Osteoblast (primary cell): ENCODE data around the gene CORO2B. TPM values are rescaled to one million over a fixed set of nuclear protein-coding genes. Genes with fewer than 3 reads are reported as not detected.
A peak's percentile ranks its signal among the peaks of the same experiment; 100 is the strongest.

ENCODE experiments used
- DNase-seq: peaks from one replicate; pipeline ENCODE4 v3.0.0; 2011; ENCODE audit warnings: low spot score, mixed read lengths; ENCODE audit not compliant: insufficient read length; ENCODE audit errors: missing footprints
- H2AFZ ChIP-seq: 2 replicates; pipeline ENCODE4 v1.6.0; 2011; ENCODE audit warnings: mild to moderate bottlenecking, low read length
- H3K27ac ChIP-seq: 2 replicates; pipeline ENCODE4 v1.5.1; 2011; ENCODE audit warnings: mild to moderate bottlenecking, low read depth, low read length, moderate library complexity
- H3K27me3 ChIP-seq: 2 replicates; pipeline ENCODE4 v1.6.0; 2012; ENCODE audit warnings: mild to moderate bottlenecking, control low read depth, inconsistent platforms, low read length, moderate library complexity; ENCODE audit not compliant: insufficient read depth
- H3K36me3 ChIP-seq: 2 replicates; pipeline ENCODE4 v1.5.1; 2011; ENCODE audit warnings: mild to moderate bottlenecking, low read length, control low read depth, moderate library complexity; ENCODE audit not compliant: insufficient read depth
- H3K4me1 ChIP-seq: 2 replicates; pipeline ENCODE4 v1.5.1; 2011; ENCODE audit warnings: mild to moderate bottlenecking, low read length, control low read depth, moderate library complexity; ENCODE audit not compliant: insufficient read depth
- H3K4me2 ChIP-seq: 2 replicates; pipeline ENCODE4 v1.6.0; 2011; ENCODE audit warnings: mild to moderate bottlenecking, low read length; ENCODE audit not compliant: insufficient read depth
- H3K4me3 ChIP-seq: fragments of 200-600 bp; sonication (generic); 3 replicates; pipeline ENCODE4 v1.5.1; 2012; ENCODE audit warnings: mild to moderate bottlenecking, low read length, inconsistent platforms; ENCODE audit not compliant: insufficient read depth
- H3K79me2 ChIP-seq: 2 replicates; pipeline ENCODE4 v1.6.0; 2012; ENCODE audit warnings: mild to moderate bottlenecking, low read length, control low read depth, inconsistent platforms; ENCODE audit not compliant: insufficient read depth
- H3K9me3 ChIP-seq: 2 replicates; pipeline ENCODE4 v1.5.1; 2011; ENCODE audit warnings: low read depth, low read length, control low read depth
- H4K20me1 ChIP-seq: 2 replicates; pipeline ENCODE4 v1.6.0; 2012; ENCODE audit warnings: mild to moderate bottlenecking, low read length, control low read depth; ENCODE audit not compliant: insufficient read depth
- CTCF ChIP-seq: IDR thresholded peaks from 2 replicates; pipeline ENCODE4 v1.5.1; 2011; ENCODE audit warnings: mild to moderate bottlenecking, low read depth, low read length, moderate library complexity; ENCODE audit errors: extremely low read depth
- total RNA-seq: library from RNA; depleted of rRNA; stranded (reverse); fragments of >200 nt; gene quantifications from 2 replicates; pipeline ENCODE4 v1.2.3, GENCODE V29; 2012

Gene CORO2B
- total RNA-seq, 1 donor = 10.5 TPM

GRCh38 chr15:68589783-68590710 lies 11.3 kb downstream of the CORO2B start:
- DNase-seq = peak; percentile 18
- Histone ChIP-seq H3K27me3 (no peaks in the 10 kb centered on the region), H3K36me3 (no peaks in the 10 kb centered on the region), H3K4me2 (no peak overlapping the region), H4K20me1 (no peaks in the 10 kb centered on the region), H2AFZ (no peak overlapping the region), H3K4me3 (no peak overlapping the region), H3K79me2 (peaks cover 66% of the 10 kb centered on the region), H3K4me1 (peaks cover 45% of the 10 kb centered on the region), H3K9me3 (no peaks in the 10 kb centered on the region), H3K27ac (no peak overlapping the region)
- TF ChIP-seq CTCF = no peak

GRCh38 chr15:68590721-68591389 lies 12.1 kb downstream of the CORO2B start:
- TF ChIP-seq CTCF = no peak
- H2AFZ ChIP-seq = no peak overlapping the region
- peaks cover 68% of the 10 kb centered on the region for H3K79me2 ChIP-seq
- H3K27me3 ChIP-seq = no peaks in the 10 kb centered on the region
- no peaks in the 10 kb centered on the region for H3K9me3 ChIP-seq
- H4K20me1 ChIP-seq = no peaks in the 10 kb centered on the region
- DNase-seq = no peak
- H3K4me2 ChIP-seq = no peak overlapping the region
- H3K4me3 ChIP-seq = no peak overlapping the region
- H3K4me1 ChIP-seq = peaks cover 37% of the 10 kb centered on the region
- no peak overlapping the region for H3K27ac ChIP-seq
- no peaks in the 10 kb centered on the region for H3K36me3 ChIP-seq

GRCh38 chr15:68592054-68592453 lies 13.3 kb downstream of the CORO2B start:
- Histone ChIP-seq H3K4me2 (no peak overlapping the region), H3K4me3 (no peak overlapping the region), H2AFZ (no peak overlapping the region), H3K27ac (no peak overlapping the region), H3K36me3 (no peaks in the 10 kb centered on the region), H3K27me3 (no peaks in the 10 kb centered on the region), H3K9me3 (no peaks in the 10 kb centered on the region), H3K4me1 (peaks cover 25% of the 10 kb centered on the region), H4K20me1 (no peaks in the 10 kb centered on the region), H3K79me2 (peaks cover 78% of the 10 kb centered on the region)
- TF ChIP-seq CTCF = no peak
- peak; percentile 57 for DNase-seq

- no peak overlapping the region for H3K4me3 ChIP-seq
- no peaks in the 10 kb centered on the region for H3K36me3 ChIP-seq
- no peak overlapping the region for H2AFZ ChIP-seq
- H3K9me3 ChIP-seq = no peaks in the 10 kb centered on the region
- no peaks in the 10 kb centered on the region for H4K20me1 ChIP-seq
- H3K4me1 ChIP-seq = peaks cover 23% of the 10 kb centered on the region
- DNase-seq = no peak
- H3K27ac ChIP-seq = no peak overlapping the region
- peaks cover 81% of the 10 kb centered on the region for H3K79me2 ChIP-seq
- no peak overlapping the region for H3K4me2 ChIP-seq
- TF ChIP-seq CTCF = no peak
- H3K27me3 ChIP-seq = no peaks in the 10 kb centered on the region
Observed at GRCh38 chr15:68592544-68592943, 13.8 kb downstream of the CORO2B start.
